Fibroblast of upper back skin (primary cell): ENCODE data around the gene SCG5.

Experiments used
- DNase-seq: peaks from one replicate; pipeline ENCODE4 v3.0.0-alpha.2; 2013

Gene SCG5

GRCh38 chr15:32659340-32660155, 18.0 kb downstream of the SCG5 start:
- DNase-seq: peak; percentile 82

- DNase-seq: no peak
Observed at GRCh38 chr15:32663671-32664070, 22.2 kb downstream of the SCG5 start.

- peak; percentile 72 for DNase-seq
Observed at GRCh38 chr15:32664796-32665195, 23.3 kb downstream of the SCG5 start.

- DNase-seq: no peak
Observed at GRCh38 chr15:32667321-32667720, 25.8 kb downstream of the SCG5 start.

- no peak for DNase-seq
Observed at GRCh38 chr15:32668942-32669341, 27.4 kb downstream of the SCG5 start.

GRCh38 chr15:32669896-32670611, 28.5 kb downstream of the SCG5 start:
- peak; percentile 86 for DNase-seq

GRCh38 chr15:32670623-32671022, 29.1 kb downstream of the SCG5 start:
- no peak for DNase-seq

GRCh38 chr15:32671339-32672325, 30.1 kb downstream of the SCG5 start:
- peak; percentile 91 for DNase-seq

GRCh38 chr15:32674681-32675080, 33.2 kb downstream of the SCG5 start:
- no peak for DNase-seq

GRCh38 chr15:32675466-32675865, 34.0 kb downstream of the SCG5 start:
- DNase-seq: no peak

- no peak for DNase-seq
Observed at GRCh38 chr15:32676169-32676568, 34.7 kb downstream of the SCG5 start.

- DNase-seq: no peak
Observed at GRCh38 chr15:32677238-32677750, 35.8 kb downstream of the SCG5 start.

- no peak for DNase-seq
Observed at GRCh38 chr15:32679298-32679690, 37.8 kb downstream of the SCG5 start.

- peak; percentile 96 for DNase-seq
Observed at GRCh38 chr15:32682569-32682968, 41.1 kb downstream of the SCG5 start.

- DNase-seq: no peak
Observed at GRCh38 chr15:32682977-32683630, 41.6 kb downstream of the SCG5 start.

- peak; percentile 97 for DNase-seq
Observed at GRCh38 chr15:32683906-32684584, 42.5 kb downstream of the SCG5 start.

GRCh38 chr15:32685576-32685975, 44.1 kb downstream of the SCG5 start:
- peak; percentile 88 for DNase-seq

- peak; percentile 78 for DNase-seq
Observed at GRCh38 chr15:32687556-32687955, 46.0 kb downstream of the SCG5 start.

- peak; percentile 47 for DNase-seq
Observed at GRCh38 chr15:32688151-32688639, 46.7 kb downstream of the SCG5 start.

GRCh38 chr15:32690941-32691688, 49.6 kb downstream of the SCG5 start:
- no peak for DNase-seq

- no peak for DNase-seq
Observed at GRCh38 chr15:32691689-32692038, 50.2 kb downstream of the SCG5 start.
